ENCODE data around the gene MCM9.
"Not testable (repeated sequence)": the region's sequence is repeated elsewhere in the genome, so short reads cannot be mapped to it uniquely, and the experiment has no call there.

The MCM9 gene

DNA sequence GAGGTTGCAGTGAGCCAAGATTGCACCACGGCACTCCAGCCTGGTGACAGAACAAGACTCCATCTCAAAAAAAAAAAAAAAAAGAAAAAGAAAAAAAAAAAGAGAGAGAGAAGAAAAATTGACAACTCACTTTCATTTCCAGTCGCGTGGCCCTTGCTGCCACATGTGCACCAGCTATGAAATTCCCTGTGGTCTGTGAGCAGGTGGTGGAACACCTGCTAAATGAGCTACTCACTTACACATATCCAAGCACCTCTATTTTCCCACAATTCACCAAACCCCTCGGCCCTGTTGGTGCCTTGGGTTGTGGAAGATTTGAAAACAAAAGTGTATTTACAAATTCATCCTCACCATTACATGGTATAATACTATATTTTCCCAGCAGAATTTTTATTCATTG is 146.3 kb downstream of the MCM9 start:
- DNase-seq: no peak

DNA sequence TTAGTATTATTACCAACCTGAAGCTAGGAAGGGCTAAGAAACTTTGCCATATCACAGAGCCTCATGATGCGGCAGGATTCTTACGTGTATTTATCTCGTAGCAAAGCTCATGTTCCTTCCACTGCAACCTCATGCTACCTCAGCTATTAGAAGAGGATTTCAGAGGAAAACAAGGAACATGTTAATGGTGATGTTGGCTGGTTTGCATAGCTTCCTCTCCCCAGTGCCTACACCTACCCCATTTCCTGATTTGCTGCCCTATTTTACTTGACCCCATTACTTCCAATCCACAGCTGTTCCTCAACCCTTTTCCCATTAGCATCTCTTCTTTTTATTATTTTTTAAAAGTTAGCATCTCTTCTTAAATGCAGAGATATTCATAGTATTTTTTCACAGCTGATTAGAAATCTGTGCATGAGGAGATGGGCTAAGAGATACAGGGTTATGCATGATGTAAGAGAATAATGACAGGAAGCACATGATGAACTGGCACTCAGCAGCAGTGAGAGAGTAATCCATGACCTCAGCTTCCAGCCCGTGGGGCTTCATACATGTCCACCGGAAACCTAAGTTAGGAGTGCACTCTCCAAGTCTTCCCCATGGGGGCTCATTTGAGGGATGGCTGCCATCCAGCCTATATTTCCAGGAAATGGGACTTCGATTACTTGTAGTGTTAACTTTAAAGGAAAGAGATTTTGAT is 147.1 kb downstream of the MCM9 start:
- DNase-seq: no peak

DNA sequence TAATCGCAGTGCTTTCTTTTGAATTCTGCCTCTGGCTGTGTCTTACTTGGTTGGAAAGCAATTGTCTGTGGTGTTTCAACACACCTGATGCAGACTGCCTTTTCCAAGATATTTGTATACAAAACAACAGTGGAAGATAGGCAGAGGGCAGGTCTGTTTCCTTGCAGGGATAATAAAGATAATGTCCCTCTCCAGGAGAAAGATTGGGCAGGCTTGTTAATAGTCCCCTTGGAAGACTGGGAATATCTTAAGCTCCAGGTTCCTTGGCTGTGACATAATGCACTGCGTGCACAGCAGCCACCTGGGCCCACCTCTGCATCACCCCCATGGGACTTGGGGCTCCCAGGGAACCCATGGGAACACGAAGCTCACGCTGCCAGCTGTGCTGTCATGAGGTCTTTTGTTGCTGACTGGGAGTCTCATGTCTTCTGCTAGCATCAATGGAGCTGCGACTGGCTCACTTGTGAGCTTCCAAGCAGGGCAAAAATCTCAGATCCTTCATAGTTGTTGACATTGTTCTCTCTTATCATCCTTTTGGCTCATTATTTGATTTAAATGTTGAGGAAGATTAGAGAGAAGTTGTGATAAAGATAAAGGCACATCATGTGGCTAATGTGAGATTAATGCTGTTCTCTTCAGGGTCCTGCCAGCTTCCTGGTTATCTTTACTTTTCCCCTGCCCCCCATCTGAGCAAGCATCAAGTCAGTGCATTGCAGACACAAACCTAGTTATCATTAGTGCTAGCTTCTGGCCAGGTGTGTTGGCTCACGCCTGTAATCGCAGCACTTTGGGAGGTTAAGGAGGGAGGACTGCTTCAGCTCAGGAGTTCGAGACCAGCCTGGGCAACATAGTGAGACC is 148.1 kb downstream of the MCM9 start:
- no peak for DNase-seq

DNA sequence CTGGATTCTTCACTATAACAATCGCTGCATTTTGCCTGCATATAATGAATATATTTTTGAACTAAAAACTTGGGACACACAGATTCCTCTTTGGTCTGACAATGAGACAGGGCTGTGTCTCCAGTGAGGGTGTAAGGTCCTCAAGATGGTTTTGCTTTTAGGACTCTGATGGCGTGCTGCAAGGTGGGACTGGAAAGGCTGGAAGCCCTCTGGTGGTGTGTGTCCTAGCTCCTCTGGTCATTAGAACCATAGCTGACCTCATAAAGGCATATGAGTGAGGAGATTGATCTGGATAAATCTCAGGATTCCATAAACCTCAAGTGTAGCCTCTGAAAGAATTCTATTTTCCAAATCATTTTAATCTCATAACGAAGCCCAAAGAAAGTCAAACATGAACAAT is 149.4 kb downstream of the MCM9 start:
- no peak for DNase-seq

DNA sequence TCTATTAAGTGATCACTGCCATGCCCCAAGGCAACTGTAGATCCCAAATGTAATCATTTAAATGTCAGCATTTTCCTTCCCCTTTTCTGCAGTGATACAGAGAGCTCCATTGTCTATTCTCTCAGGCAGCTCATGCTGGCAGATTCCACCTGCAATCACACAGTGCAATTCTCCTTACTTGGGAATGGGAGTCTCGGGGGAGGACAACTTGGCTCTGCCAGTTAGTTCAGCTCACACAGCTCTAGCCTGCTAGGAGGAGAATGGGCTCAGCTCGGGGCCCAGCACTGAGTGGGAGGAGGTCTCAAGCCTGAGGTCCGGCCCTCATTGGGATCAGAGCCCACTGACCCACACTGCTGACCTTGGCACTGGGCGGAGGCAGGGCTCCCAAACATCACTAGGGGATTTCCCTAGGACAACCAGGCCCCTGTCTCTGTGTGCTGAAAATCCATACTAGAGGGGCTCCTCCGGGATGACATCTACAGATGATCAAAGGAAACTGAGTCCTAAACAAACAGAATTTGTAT is 150.3 kb downstream of the MCM9 start:
- DNase-seq: no peak

DNA sequence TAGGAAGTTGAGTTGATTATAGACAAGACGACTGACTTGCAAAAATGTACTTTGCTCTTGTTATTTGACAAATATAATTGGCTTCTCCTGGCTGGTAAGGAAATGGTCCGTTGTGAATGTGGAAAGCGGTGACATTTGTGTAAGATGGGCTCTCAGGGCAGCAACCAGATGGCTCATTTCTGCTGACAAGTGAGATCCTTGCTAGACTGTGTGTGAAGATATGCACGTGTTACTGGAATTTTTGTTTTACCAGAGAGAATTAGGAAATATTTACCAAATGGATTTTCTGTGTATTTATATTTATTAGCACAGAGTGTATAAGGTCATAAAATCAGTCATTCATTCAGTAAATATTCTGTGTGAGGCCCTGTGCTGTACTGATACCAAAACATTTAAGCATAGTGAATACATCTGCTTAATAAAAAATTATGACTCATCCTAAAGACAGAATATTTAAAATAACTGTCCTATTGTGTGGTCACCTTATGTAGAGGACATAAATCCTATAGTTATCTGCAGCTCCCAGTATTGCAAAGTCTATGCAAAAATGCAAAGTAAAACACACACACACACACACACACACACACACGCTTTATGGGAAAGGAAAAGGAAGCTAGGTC is 150.9 kb downstream of the MCM9 start:
- no peak for DNase-seq

DNA sequence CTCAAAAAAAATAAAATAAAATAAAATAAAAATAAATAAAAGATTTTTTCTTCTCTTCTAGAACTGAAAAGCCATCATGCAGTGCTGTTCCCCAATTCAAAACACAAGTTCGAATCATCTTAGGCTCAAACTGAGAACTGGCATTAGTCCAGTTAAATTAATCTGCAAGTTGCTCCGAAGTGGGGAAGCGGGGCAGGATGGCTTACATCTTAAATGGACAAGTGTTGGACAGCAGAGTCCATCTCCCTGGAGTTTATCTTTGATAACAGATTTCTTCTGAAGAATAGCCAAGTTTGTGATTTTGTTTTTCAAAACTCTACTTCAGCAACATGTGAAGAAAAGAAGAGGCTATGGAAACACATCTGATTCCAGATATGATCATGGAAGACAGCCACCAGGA is 152.3 kb downstream of the MCM9 start:
- DNase-seq: peak; percentile 10

DNA sequence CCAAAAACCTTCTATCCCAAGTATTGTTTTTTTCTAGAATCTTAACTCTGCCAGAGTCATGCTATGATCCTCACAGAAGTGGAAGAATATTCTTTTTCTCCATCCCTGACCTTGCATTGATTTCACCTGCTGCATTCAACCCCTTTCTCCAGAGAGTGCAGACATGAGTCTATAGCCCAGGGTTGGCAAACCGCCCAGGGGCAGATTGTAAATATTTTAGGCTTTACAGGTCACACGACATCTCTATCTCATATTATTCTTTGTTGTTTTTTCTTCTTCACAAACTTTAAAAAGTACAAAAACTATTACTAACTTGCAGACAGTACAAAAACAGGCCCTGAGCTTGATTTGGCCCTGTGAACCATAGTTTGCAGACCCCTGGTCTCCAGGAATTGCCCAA is 153.1 kb downstream of the MCM9 start:
- no peak for DNase-seq

DNA sequence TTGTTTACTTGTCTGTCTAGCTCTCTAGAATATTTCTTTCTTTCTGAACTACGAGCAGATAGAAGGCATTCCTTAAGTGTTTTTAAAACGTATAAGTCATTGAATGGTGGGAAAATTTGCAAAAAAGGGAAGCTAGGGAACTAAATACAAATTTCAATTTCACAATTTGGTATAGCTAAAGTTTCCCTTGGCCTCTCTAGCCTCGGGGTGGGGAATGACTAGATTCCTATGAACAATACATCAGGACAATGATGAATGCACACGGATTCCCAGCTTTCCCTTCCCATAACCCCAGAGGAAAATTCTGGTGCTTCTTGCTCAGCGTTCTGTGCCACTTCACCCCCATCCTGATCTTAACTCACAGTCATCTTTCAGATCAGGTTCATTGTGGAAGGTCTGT is 154.3 kb downstream of the MCM9 start:
- no peak for DNase-seq

DNA sequence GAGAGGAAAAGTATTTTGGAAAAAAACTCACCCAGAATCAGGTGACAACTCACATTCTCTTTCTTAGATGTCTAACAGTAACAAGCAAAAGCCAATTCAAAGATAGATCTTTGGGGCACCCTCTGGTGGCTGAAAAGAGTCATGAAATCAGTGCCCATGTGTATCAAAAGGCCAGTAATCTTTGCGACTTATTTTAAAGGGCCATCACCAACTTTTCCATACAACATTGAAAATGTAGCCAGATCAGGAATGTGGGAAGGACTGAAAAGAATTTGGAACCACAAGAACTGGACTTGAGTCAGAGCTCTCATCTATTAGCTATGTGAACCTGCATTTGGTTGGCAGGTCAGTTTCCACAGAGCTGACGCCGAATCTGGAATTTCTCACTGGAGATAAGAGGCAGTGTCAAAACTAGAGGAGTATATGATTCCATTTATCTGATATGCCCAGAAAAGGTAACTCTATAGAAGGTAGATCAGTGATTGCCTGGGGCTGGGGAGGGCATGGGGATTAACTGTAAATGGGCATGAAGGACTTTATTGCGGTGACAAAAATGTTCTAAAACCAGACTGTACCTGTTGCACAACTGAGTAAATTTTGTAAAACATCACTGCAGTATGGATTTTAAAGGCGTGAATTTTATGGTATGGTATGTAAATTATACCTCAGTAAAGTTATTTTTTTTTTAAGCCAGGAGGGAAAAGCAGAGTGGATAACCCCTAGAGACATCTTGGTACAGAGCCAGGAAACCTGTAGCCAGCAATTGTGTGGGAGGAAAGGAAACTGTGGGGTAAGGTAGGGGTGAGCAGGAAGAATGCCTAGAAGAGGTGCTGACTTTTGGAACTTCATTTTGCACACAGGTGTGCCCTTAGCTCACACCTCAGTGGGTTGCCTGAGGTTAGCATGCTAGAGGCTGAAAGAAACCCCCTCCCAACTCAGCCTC is 158.1 kb downstream of the MCM9 start:
- peak; percentile 89 for DNase-seq

DNA sequence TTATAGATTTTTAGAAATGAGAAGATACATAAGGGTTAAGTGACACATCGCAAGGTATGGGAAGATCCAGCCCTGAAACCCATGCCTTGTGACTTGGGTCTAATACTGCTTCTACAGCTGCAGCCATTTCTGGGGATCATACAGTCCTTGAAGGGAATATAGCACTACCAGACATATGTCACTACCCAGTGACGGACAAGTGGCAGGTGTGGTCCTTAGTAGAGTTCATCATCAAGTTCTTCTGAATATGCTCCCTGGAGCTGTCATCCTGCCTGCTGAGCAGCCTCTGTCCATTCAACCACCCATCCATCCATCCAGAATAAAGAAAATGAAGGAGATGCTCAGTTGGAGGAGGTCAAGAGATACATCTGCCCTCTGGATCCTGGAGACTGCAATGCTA is 159.6 kb downstream of the MCM9 start:
- DNase-seq: no peak

DNA sequence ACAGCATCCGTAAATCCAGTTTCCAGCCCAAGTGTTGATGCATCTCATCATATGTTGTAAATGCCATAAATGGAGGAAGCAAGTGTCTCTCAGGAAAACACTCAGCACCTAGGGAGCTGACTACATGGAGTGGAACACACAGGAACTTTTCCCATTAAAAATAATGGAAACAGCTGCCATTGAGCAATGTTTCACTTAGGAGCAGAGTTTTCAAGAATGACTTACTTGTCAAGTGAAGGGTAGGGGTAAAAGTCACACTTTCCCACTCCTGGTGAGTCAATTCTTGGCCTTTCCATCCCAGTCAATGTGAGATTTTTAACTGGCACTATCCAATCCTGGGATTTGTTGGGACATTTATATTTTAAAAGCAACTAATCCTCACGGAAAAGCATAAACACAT is 160.4 kb downstream of the MCM9 start:
- no peak for DNase-seq

DNA sequence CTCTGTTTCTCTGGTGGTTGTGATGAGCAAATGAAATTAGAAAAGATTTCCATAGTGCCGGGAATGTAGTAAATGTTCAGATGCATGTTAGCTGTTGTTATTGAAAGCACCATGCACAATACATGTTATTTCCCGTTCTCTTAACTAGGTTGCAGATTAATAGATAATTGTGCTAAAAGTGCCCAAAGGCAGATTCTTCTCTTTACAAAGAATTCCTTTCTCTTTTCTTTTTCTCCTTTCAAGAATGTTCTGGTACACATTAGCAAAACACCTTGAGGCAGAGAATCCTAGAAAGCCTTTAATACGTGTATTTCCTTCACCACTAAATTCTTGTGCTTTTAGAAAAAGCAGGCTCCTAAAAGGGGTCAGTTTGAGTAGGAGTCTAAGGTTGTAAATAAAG is 162.1 kb downstream of the MCM9 start:
- no peak for DNase-seq

DNA sequence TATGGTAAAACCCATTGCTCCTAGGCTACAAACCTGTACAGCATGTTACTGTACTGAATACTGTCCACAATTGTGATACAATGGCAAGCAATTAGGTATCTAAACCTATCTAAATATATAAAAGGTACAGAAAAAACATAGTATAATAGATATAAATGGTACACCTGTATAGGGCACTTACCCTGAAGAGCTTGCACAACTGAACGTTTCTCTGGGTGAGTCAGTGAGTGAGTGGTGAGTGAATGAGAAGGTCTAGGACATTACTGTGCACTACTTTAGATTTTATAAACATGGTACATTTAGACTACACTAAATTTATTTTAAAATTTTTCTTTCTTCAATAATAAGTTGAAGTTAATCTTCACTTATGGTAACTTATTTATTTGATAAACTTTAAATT is 163.7 kb downstream of the MCM9 start:
- DNase-seq: no peak

DNA sequence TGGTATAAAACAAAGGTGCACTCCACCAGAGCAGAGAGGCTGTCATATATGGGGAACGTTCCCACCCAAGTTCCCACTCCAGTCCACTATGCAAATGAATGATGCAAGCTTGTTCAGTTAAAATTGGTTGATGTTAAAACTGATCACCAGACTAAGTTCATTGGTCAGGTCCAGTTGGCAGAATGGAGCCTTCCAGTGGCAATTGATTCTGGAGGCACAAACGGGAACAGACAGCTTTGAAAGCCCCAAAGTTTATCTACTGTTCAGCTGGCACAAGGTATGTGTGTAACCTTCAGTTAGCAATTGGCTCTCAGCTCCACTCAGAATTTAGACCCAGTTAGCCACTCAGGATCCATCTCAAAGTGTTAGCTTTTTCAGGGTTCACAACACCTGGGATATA is 164.1 kb downstream of the MCM9 start:
- DNase-seq: no peak

DNA sequence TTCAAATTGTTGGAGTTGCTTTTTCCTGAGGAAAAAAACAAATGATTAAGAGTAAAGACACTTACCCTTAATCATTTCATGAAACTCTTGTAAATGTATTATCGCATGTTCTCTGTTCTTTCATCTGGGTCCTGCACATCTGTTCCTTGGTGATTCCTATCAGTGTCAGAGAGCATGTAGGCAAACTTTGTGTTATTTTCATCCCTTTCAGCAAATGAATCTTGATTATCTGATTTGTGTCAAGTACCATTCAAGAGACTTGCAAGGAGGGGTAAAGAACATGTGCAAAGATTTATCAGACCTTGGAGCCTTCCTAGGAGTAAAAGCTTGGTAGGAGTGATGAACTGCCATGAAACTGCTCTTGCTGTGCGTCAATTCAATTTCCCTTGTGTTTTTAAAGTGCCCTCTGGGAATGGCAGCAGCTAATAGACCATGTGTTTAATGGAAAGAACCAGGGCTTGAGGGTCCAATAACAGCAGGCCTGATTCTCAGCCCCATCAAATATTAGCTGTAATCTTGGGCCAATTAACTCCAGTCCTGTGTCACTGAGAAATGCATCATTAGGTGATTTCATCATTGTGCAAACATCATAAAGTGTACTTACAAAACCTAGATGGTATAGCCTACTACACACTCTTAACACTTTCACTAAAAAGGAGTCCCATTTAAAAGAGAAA is 164.7 kb downstream of the MCM9 start:
- DNase-seq: no peak

DNA sequence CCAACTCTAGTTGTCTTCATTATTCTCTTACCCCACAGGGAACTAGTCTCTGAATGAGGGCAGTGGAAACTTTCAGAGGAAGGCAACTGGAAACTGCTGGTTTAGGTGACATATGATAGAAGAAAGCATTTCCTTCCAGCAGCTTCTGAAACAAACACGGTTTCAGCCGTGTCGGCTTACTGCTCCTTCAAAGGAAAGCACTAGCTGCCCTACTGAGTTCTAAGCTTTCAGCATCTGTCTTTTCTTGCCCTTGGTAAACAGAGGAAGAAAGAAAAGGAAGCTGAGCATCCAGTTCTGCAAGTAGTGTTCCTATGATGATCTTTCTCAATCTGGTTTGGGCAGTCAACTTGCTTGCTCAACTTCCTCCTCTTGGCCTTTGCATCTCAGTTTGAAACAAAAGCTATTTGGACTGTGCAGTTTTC is 166.0 kb downstream of the MCM9 start:
- no peak for DNase-seq

DNA sequence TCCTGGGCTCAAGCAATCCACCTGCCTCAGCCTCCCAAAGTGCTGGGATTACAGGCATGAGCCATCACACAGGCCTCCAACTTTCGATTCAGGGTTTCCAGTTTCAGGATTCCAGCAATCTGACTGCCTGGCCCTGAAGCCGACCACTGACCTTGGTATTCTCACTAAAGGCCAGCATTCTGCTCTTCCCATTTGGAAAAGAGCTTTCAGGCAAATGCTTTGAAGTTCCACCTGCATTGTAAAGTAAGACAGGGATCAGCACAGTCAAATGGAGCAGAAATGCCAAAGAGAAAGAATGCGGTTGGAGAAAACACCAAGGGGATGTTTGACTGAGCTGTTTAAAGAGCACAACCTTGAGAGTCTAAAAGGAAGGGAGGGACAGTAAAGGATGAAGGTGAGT is 166.5 kb downstream of the MCM9 start:
- DNase-seq: no peak

DNA sequence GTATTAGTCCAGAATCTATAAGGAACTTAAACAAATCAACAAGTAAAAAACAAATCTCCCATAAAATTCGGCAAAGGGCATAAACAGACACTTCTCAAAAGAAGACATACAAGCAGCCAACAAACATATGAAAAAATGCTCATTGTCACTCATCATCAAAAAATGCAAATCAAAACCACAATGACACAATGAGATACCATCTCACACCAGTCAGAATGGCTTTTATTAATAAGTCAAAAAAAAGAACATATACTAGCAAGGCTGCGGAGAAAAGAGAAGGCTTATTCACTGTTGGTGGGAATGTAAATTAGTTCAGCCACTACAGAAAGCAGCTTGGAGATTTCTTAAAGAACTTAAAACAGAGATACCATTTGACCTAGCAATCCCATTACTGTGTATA is 169.6 kb downstream of the MCM9 start:
- not testable (repeated sequence) for DNase-seq

DNA sequence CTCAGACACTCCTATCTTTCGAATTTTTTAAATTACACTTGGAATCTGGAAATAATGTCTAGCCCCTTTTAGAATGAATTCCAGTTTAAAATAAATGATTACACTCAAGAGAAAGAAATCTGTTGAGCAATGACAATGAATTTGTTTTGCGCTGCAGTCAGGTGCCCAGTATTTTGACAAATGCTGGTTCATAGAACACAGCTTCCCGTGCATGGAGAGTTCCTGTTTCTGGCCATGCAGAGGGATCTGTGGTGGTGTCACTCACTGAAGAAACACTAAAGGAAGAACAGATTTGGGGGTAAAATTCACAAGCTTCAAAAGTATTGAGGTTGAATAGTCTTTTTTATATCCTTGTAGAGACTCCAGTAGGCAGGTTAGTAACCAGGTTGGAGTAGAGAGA is 170.2 kb downstream of the MCM9 start:
- DNase-seq: no peak
